ENCODE results near the gene LRRC8E. TPM values are rescaled to one million over a fixed set of nuclear protein-coding genes. Genes with fewer than 3 reads are reported as not detected.
"Not testable (repeated sequence)": the region's sequence is repeated elsewhere in the genome, so short reads cannot be mapped to it uniquely, and the experiment has no call there.

The LRRC8E gene
- polyA plus RNA-seq, 6 donors from 2014 or later, result not detected

GRCh38 chr19:7859087-7859486, 29.2 kb upstream of the LRRC8E start:
- H3K4me1 Mint-ChIP-seq; H3K36me3 Mint-ChIP-seq; H3K27ac Mint-ChIP-seq; H3K9me3 Mint-ChIP-seq; ATAC-seq (ENCODE audit: low read depth in 2 of 2); DNase-seq: not testable (repeated sequence)
- H3K4me3 Mint-ChIP-seq, result peak overlapping the region in 1 of 8 donors; percentile 61
- peaks cover 4 to 45% (median 33%) of the 10 kb centered on the region in 3 donors for H3K27me3 Mint-ChIP-seq

DNA sequence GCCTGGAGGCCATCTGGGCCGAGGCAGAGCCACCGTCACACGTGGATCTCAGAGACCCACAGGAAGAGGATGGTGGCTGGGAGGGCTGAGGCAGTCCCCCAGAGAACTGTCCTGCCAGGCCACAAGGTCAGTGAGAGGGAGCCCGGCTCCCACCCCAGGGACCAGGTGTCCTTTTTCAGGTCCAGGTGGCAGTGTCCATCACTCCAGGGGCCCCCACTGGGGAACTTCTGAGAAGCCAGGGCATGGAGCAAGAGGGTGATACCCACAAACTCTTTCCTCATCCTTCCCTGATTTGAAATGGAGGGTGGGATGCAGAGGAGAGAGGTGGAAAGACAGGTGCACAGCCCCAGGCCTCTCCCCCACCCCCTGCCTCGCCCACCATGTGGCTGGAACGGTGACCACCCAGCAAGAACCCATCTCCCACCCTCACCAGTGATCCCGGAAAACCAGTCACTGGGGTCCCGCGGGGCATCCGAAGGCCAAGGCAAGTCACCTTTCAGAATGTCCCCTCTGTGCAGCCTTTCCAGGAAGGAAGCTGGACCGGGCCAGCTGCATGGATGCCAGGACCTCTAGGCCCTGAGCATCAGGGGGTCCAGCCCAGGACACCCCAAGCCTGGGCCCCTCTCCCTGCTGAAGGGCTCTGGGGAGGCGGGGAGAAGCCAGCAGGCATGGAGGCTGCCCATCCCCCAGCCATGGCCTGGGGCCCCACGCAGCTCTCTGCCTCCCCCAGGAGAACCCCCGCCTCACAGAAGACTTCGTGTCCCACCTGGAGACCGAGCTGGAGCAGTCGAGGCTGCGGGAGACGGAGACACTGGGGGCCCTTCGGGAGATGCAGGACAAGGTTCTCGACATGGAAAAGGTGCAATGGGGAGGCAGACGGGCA, 28.2 kb upstream of the LRRC8E start:
- Mint-ChIP-seq H3K4me1 (peaks cover 0 to 14% (median 8%) of the 10 kb centered on the region in 3 donors), H3K27me3 (peaks cover 9 to 53% (median 41%) of the 10 kb centered on the region in 3 donors), H3K36me3 (no peaks in the 10 kb centered on the region), H3K9me3 (peaks cover 0 to 1% (median 0%) of the 10 kb centered on the region in 7 donors), H3K4me3 (peak overlapping the region in 2 of 8 donors; percentile 25 to 43), H3K27ac (no peak overlapping the region)
- no peak for DNase-seq
- no peak for ATAC-seq (ENCODE audit: low read depth in 2 of 2)

DNA sequence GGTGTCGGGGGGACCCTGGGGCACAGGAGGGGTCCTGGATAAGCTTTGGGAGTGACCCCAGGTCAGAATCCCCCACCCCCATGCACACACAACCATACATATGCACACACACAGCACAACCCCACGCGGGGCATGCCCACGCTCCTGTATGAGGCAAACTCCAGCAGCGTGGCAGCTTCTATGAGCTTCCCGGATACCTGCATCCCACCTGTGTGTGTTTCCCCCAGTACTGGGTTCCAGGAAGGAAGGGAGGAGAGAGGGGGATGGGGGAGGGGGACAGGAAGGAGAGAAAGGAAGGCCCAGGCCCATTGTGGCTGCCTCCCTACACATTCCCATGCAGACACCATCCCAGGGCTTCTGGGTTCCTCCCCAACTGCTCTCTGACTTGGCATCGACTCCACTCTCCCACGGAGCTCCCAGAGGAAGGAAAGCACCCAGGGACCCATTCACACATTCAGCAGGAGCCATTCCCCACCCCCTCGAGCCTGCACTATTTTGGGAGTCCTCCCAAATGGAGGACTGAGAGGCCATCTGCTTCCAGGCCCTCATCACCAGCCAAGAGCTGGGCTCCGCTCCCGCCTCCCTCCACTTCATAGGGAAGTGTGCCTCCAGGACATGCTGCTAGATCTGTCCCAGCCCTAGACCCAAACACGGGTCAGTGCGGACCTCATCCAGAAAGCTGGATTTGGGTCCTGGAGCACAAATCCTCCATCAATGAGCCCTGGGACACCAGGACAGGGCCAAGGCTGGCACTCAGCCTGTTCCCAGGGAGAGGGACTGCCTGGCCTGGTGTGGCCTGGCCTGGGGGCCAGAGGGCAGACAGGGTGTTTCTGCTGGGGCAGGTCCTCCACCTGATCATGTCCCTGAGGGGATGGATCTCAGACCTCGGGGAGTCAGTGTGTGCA, 27.3 kb upstream of the LRRC8E start:
- DNase-seq (no peak), ATAC-seq (ENCODE audit: low read depth in 2 of 2) (no peak)
- Mint-ChIP-seq H3K36me3 (no peaks in the 10 kb centered on the region), H3K27me3 (peaks cover 14 to 61% (median 48%) of the 10 kb centered on the region in 3 donors), H3K27ac (no peak overlapping the region), H3K4me1 (peaks cover 4 to 17% (median 9%) of the 10 kb centered on the region in 3 donors), H3K4me3 (peak overlapping the region in 7 of 8 donors; percentile 24 to 65 (median 54)), H3K9me3 (peaks cover 0 to 1% (median 0%) of the 10 kb centered on the region in 7 donors)

DNA sequence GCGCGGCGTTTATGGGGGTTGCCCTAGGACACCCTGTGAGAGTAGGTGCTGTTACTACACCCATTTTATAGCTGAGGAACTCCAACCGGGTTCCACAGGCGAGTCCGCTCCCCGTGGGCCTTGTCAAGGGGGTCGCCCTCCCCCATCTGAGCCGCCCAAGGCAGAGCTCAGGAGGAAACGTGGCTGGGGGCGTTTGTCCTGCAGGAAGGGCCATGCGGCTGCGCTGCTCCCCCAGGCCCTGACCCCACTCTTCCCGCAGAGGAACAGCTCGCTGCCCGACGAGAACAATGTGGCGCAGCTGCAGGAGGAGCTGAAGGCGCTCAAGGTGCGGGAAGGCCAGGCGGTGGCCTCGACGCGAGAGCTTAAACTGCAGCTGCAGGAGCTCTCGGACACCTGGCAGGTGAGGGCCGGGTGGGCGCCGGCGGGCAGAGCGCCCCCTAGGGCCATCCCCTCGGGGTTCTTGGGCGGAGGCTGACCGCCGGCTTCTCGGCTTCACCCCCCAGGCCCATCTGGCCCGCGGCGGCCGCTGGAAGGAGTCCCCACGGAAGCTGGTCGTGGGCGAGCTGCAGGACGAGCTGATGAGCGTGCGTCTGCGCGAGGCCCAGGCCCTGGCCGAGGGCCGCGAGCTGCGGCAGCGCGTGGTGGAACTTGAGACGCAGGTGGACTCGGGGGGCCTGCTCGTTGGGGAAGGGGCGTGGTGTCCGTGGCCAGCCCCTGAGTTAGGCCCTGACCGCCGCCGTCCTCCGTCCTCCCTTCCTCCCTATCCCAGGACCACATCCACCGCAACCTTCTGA, 26.5 kb upstream of the LRRC8E start:
- H3K4me1 Mint-ChIP-seq, result peaks cover 4 to 17% (median 9%) of the 10 kb centered on the region in 3 donors
- no peak overlapping the region for H3K27ac Mint-ChIP-seq
- no peak for DNase-seq
- no peaks in the 10 kb centered on the region for H3K36me3 Mint-ChIP-seq
- H3K4me3 Mint-ChIP-seq, result peak overlapping the region in 6 of 8 donors; percentile 44 to 73 (median 60)
- ATAC-seq (ENCODE audit: low read depth in 2 of 2), result no peak
- H3K9me3 Mint-ChIP-seq, result peaks cover 0 to 1% (median 0%) of the 10 kb centered on the region in 7 donors
- peaks cover 14 to 63% (median 47%) of the 10 kb centered on the region in 3 donors for H3K27me3 Mint-ChIP-seq

DNA sequence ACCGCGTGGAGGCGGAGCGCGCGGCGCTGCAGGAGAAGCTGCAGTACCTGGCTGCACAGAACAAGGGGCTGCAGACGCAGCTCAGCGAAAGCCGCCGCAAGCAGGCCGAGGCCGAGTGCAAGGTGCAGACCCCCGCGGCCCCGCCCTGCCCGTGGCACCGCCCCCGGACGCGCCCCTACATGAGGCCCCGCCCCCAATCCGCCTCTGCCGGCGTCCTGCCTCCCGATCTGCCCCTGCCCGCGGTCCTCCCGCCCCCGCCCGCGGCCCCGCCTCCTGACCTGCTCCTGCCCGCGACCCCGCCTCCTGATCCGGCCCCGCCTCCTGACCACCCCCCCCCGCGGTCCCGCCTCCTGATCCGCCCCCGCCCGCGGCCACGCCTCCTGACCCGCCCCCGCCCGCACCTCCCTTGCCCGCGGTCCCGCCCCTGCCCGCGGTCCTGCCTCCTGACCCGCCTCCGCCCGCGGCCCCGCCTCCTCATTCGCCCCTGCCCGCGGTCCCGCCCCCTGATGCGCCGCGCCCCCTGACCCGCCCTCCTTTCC, 25.8 kb upstream of the LRRC8E start:
- ATAC-seq (ENCODE audit: low read depth in 2 of 2), result peak; percentile 66 to 68
- peak overlapping the region in 5 of 8 donors; percentile 25 to 73 (median 54) for H3K4me3 Mint-ChIP-seq
- H3K27ac Mint-ChIP-seq, result no peak overlapping the region
- no peaks in the 10 kb centered on the region for H3K36me3 Mint-ChIP-seq
- peak; percentile 38 for DNase-seq
- H3K27me3 Mint-ChIP-seq, result peaks cover 14 to 63% (median 45%) of the 10 kb centered on the region in 3 donors
- peaks cover 0 to 1% (median 0%) of the 10 kb centered on the region in 7 donors for H3K9me3 Mint-ChIP-seq
- H3K4me1 Mint-ChIP-seq, result peaks cover 8 to 17% (median 9%) of the 10 kb centered on the region in 3 donors

- Mint-ChIP-seq H3K9me3 (peaks cover 0 to 1% (median 0%) of the 10 kb centered on the region in 7 donors), H3K27me3 (peaks cover 14 to 62% (median 45%) of the 10 kb centered on the region in 3 donors), H3K4me3 (peak overlapping the region in 3 of 8 donors; percentile 21 to 54 (median 24)), H3K27ac (peak overlapping the region in 1 of 6 donors; percentile 12), H3K36me3 (no peaks in the 10 kb centered on the region), H3K4me1 (peaks cover 8 to 19% (median 9%) of the 10 kb centered on the region in 3 donors)
- ATAC-seq (ENCODE audit: low read depth in 2 of 2), result peak in 1 of 2 donors; percentile 27
- no peak for DNase-seq
Observed at GRCh38 chr19:7863157-7863970, 24.9 kb upstream of the LRRC8E start.

- H3K4me3 Mint-ChIP-seq, result peak overlapping the region in 5 of 8 donors; percentile 21 to 65 (median 24)
- peaks cover 0 to 1% (median 0%) of the 10 kb centered on the region in 7 donors for H3K9me3 Mint-ChIP-seq
- peaks cover 12 to 24% (median 13%) of the 10 kb centered on the region in 3 donors for H3K4me1 Mint-ChIP-seq
- H3K36me3 Mint-ChIP-seq, result no peaks in the 10 kb centered on the region
- DNase-seq (no peak), ATAC-seq (ENCODE audit: low read depth in 2 of 2) (no peak)
- peaks cover 14 to 67% (median 45%) of the 10 kb centered on the region in 3 donors for H3K27me3 Mint-ChIP-seq
- peak overlapping the region in 1 of 6 donors; percentile 12 for H3K27ac Mint-ChIP-seq
Observed at GRCh38 chr19:7863971-7864689, 24.2 kb upstream of the LRRC8E start.

DNA sequence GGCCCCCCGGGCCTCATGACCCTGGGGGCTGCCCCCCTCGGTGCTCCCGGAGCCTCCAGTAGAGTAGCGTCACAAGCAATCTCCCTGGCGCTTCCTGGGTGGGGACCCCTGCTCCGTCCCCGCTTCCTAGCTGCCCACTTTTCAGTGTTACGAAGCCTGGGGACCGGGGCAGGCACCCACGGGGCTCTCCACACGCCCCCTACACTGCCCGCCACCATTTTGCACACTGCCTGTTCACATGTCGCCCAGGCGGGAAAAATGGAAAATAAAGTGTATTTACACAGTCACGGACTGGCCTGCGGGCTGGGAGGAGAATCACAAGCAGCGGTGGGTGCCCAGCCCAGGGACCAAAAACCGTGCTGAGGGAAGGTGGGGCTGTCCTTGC, 23.6 kb upstream of the LRRC8E start:
- Mint-ChIP-seq H3K36me3 (no peaks in the 10 kb centered on the region), H3K27me3 (peaks cover 14 to 62% (median 45%) of the 10 kb centered on the region in 3 donors), H3K9me3 (peaks cover 0 to 1% (median 0%) of the 10 kb centered on the region in 7 donors), H3K27ac (no peak overlapping the region), H3K4me3 (peak overlapping the region in 2 of 8 donors; percentile 10 to 12), H3K4me1 (peaks cover 12 to 24% (median 13%) of the 10 kb centered on the region in 3 donors)
- ATAC-seq (ENCODE audit: low read depth in 2 of 2), result no peak
- no peak for DNase-seq

- peak overlapping the region in 2 of 8 donors; percentile 2 to 55 for H3K4me3 Mint-ChIP-seq
- H3K4me1 Mint-ChIP-seq, result peaks cover 16 to 24% (median 19%) of the 10 kb centered on the region in 3 donors
- ATAC-seq (ENCODE audit: low read depth in 2 of 2) (no peak), DNase-seq (no peak)
- H3K27me3 Mint-ChIP-seq, result peaks cover 14 to 55% (median 47%) of the 10 kb centered on the region in 3 donors
- H3K36me3 Mint-ChIP-seq, result no peaks in the 10 kb centered on the region
- H3K27ac Mint-ChIP-seq, result no peak overlapping the region
- peaks cover 0 to 1% (median 0%) of the 10 kb centered on the region in 7 donors for H3K9me3 Mint-ChIP-seq
Observed at GRCh38 chr19:7865262-7865911, 22.9 kb upstream of the LRRC8E start.

DNA sequence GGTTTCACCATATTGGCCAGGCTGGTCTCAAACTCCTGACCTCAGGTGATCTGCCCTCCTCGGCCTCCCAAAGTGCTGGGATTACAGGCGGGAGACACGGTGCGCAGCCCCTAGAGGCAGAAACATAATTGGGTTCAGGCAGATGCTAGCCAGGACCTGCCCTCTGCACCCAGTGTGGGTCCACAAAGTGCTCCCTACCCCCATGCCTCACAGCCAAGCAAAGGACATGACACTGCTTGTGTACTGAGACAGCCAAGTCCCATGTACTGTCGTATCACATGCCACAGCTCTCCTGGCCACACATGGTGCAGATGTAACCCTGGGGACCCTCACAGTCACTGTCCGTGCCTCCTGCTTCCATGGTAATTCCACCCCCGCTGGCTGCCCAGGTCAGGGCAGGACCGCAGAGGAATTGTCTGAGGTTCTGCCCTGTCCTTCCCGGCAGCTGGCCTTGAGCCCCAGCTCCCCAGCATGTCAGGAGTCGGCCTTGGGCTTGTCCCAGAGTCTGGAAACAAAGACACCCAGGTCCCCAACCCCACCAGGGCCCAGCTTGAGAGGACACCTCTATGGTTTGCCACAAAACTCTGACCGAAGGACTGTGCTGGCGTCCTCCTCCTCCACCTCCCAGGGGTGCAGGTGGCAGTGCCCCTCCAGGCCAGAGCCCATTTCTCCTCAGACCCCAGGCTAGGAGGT, 21.8 kb upstream of the LRRC8E start:
- H3K27me3 Mint-ChIP-seq, result peaks cover 16 to 53% (median 47%) of the 10 kb centered on the region in 3 donors
- H3K9me3 Mint-ChIP-seq, result peaks cover 0 to 5% (median 3%) of the 10 kb centered on the region in 7 donors
- H3K27ac Mint-ChIP-seq, result no peak overlapping the region
- ATAC-seq (ENCODE audit: low read depth in 2 of 2) (no peak), DNase-seq (no peak)
- H3K36me3 Mint-ChIP-seq, result peaks cover 0 to 7% of the 10 kb centered on the region in 2 donors
- H3K4me1 Mint-ChIP-seq, result peaks cover 26 to 28% (median 27%) of the 10 kb centered on the region in 3 donors
- H3K4me3 Mint-ChIP-seq, result no peak overlapping the region
